IPS DF 6.9 (cell line): Measurements from ENCODE around the gene SLC35G6.
"Not testable (repeated sequence)": the region's sequence is repeated elsewhere in the genome, so short reads cannot be mapped to it uniquely, and the experiment has no call there.

ENCODE experiments used
- DNase-seq: peaks from one replicate; pipeline ENCODE4 v3.0.0-alpha.2; 2013; ENCODE audit warnings: low read depth, low spot score
- H3K27ac ChIP-seq: one replicate; pipeline ENCODE4 v1.5.1; 2013; ENCODE audit warnings: low read length, control low read depth
- H3K27me3 ChIP-seq: 2 replicates; pipeline ENCODE4 v1.6.1; 2013; ENCODE audit warnings: mild to moderate bottlenecking, low read length; ENCODE audit not compliant: control insufficient read depth, insufficient read depth
- H3K36me3 ChIP-seq: 2 replicates; pipeline ENCODE4 v1.6.1; 2013; ENCODE audit warnings: low read length; ENCODE audit not compliant: control insufficient read depth, insufficient read depth
- H3K4me1 ChIP-seq: 2 replicates; pipeline ENCODE4 v1.6.1; 2013; ENCODE audit warnings: low read length; ENCODE audit not compliant: control insufficient read depth, insufficient read depth
- H3K4me3 ChIP-seq: 2 replicates; pipeline ENCODE4 v1.5.1; 2013; ENCODE audit warnings: mild to moderate bottlenecking, low read length
- H3K9me3 ChIP-seq: 2 replicates; pipeline ENCODE4 v1.6.1; 2013; ENCODE audit warnings: low read length, inconsistent platforms; ENCODE audit not compliant: control insufficient read depth, insufficient read depth
- WGBS: extraction: QIAGEN DNeasy Blood & Tissue Kit; methylation state at CpG from one replicate; pipeline ENCODE4 v1.1.7; 2013; ENCODE audit warnings: mixed read lengths, missing lambda C conversion rate; ENCODE audit not compliant: insufficient read length, insufficient coverage; 5-methylcytosine and 5-hydroxymethylcytosine counted together

Gene SLC35G6

DNA sequence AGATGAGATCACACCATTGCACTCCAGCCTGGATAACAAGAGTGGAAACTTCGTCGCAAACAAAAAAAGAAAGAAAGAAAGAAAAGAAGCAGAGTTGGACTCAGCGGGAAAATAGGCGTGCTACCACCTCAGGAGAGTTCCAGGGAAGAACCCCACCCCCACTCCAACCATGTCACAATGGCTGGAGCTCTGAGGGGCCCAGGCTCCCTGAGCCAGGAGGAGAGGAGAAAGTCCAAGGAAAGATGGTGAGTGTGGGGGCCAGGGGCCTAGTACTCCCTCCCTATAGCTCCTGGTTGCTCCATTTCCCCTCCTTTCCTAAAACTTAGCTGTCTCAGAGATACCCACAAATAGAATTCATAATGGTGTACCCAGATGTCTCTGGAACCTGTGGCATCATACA, at the start of gene SLC35G6:
Gene SLC35G6, plus strand, starts transcription at position 172 of the 400 bp plus-strand sequence. Its CDS starts 71 bp downstream, at position 243.
- not testable (repeated sequence) for DNase-seq, H3K36me3 ChIP-seq, H3K27me3 ChIP-seq, H3K4me3 ChIP-seq, H3K4me1 ChIP-seq, H3K27ac ChIP-seq, H3K9me3 ChIP-seq
- no CpG with 5 or more reads among the region's 4 CpGs for whole genome bisulfite sequencing

- Histone ChIP-seq H3K9me3 (no peaks in the 10 kb centered on the region), H3K4me3 (no peak overlapping the region)
- WGBS, result no CpG with 5 or more reads among the region's 11 CpGs
Measured at GRCh38 chr17:7432296-7432695, 49.0 kb upstream of the SLC35G6 start.

GRCh38 chr17:7435676-7436555, 45.3 kb upstream of the SLC35G6 start:
- Histone ChIP-seq H3K27ac (no peak overlapping the region), H3K27me3 (no peaks in the 10 kb centered on the region; the same call in 1 of the 2 replicates), H3K4me3 (peak overlapping the region; percentile 65; the same call in 1 of the 2 replicates), H3K36me3 (no peaks in the 10 kb centered on the region), H3K9me3 (no peaks in the 10 kb centered on the region), H3K4me1 (no peaks in the 10 kb centered on the region)
- DNase-seq, result no peak
- WGBS, result no CpG with 5 or more reads among the region's 49 CpGs

More at GRCh38 chr17:7432296-7432695, 49.0 kb upstream of the SLC35G6 start:
- H3K27me3 ChIP-seq, result no peaks in the 10 kb centered on the region
- no peaks in the 10 kb centered on the region for H3K36me3 ChIP-seq
- DNase-seq, result no peak
- H3K4me1 ChIP-seq, result no peaks in the 10 kb centered on the region
- no peak overlapping the region for H3K27ac ChIP-seq

DNA sequence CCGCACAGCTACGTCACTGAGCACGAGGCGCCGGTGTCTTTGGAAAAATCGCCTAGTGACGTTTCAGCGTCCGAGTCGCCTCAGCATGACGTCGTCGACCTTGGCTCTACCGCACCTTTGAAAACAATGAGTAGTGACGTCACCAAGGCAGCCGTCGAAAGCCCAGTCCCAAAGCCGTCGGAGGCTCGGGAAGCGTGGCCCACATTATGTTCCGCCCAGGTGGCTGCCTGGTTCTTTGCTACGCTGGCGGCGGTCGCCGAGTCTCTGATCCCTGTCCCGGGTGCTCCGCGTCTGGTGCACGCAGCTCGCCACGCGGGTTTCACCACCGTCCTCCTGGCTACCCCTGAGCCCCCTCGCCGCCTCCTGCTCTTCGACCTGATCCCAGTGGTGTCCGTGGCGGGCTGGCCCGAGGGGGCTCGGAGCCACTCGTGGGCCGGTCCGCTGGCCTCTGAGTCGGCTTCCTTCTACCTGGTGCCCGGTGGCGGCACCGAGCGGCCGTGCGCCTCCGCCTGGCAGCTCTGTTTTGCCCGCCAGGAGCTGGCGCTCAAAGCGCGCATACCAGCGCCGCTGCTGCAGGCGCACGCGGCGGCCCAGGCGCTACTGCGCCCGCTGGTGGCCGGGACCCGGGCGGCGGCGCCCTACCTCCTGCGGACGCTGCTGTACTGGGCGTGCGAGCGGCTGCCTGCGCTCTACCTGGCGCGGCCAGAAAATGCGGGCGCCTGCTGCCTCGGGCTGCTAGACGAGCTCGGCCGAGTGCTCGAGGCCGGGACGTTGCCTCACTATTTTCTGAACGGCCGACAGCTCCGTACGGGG, 44.5 kb upstream of the SLC35G6 start:
- H3K4me3 ChIP-seq, result peak overlapping the region; percentile 65; the same call in 1 of the 2 replicates
- no CpG with 5 or more reads among the region's 92 CpGs for WGBS
- H3K4me1 ChIP-seq, result no peaks in the 10 kb centered on the region
- H3K9me3 ChIP-seq, result no peaks in the 10 kb centered on the region
- H3K36me3 ChIP-seq, result no peaks in the 10 kb centered on the region
- no peak for DNase-seq
- no peak overlapping the region for H3K27ac ChIP-seq
- H3K27me3 ChIP-seq, result no peaks in the 10 kb centered on the region; the same call in 1 of the 2 replicates

DNA sequence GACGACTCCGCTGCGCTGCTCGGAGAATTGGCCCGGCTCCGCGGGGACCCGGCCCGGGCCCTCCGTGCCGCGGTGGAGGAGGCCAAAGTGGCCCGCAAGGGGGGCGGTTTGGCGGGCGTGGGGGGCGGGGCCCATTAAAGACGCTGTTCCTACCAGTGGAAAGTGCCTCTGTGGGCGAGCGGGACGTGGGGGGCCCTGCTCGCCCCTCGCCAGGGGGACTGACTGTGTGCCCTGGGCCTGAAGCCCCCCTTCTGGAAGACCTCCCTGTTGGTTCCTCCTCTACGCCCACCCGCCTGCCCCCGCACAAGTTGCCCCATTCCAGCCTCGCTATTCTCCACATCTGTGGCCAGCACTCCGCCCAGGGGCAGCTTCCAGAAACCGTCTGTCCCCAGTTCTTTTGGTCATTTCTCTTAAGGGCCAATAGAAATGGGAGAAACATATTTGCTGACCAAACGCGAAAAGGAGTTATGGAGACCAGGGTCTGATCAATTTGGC, 43.8 kb upstream of the SLC35G6 start:
- WGBS, result no CpG with 5 or more reads among the region's 31 CpGs
- no peaks in the 10 kb centered on the region for H3K36me3 ChIP-seq
- no peak for DNase-seq

DNA sequence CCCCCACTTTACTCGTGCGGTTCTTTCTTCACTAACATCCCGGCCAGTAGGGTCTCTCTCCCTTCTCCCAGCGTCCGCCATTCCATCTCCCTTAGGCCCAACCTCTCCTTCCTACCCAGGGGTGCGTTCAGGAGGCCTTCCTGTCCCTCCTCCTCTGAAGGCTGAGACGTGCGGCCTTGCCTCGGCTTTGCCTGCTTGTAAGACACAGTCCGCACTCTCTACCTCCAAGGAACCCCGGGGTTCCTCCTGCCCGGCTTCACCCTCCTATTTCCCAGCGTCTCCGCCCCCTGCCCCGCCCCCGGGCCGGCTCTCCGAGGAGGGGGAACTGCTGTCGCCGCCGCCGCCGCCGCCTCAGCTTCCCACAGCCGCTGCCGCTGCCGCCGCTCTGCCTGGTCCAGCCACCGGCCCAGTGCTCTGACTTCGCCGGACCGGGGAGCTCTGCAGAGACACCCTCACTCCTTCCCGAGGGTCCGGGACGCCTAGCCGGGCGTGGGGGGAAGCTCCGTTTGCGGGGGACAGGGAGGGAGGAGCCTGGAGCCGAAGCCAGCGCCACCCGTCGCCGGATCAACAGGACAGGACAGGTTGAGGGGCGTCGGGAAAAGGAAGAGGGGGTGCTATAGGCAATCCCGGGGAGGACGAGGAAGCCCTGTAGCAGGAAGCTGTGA, 43.2 kb upstream of the SLC35G6 start:
- DNase-seq, result no peak
- peak overlapping the region; percentile 65; the same call in 1 of the 2 replicates for H3K4me3 ChIP-seq
- no CpG with 5 or more reads among the region's 48 CpGs for WGBS

More for the DNA sequence above, 43.8 kb upstream of the SLC35G6 start:
- Histone ChIP-seq H3K9me3 (no peaks in the 10 kb centered on the region), H3K4me3 (peak overlapping the region; percentile 65; the same call in 1 of the 2 replicates), H3K4me1 (no peaks in the 10 kb centered on the region), H3K27ac (no peak overlapping the region), H3K27me3 (no peaks in the 10 kb centered on the region; the same call in 1 of the 2 replicates)

DNA sequence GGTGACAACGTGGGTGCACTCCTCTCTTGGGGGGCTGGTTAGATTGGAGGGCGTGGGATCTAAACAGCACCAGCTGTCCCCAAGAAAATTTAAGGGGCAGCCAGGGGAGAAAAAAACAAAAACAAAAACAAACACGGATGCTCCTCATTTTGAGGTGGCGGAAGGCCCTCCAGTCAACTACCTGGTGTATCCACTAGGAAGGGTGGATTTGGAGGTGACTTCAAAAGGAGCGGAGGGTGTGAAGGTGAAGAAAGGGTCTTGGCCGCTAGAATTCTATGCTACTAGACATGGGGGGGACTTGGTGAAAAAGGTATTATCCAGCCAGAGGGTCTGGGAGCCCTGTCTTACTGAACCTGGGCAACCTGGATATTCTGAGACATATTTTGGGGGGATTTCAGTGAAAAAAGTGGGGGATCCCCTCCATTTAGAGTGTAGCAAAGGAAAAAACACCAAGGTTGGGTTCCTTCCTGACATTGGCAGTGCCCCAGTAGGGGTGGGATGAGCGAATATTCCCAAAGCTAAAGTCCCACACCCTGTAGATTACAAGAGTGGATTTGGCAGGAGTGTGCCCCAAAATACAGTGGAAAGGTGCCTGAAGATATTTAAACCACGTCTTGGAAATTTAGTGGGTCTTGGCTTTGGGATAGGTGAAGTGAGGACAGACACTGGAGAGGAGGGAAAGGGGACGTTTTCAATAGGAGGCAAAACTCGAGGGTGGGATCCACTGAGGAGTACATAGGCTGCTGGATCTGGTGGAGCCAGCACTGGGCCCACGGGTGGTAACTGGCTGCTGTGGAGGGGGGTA, 42.4 kb upstream of the SLC35G6 start:
- Histone ChIP-seq H3K36me3 (no peaks in the 10 kb centered on the region), H3K4me1 (no peaks in the 10 kb centered on the region), H3K4me3 (peak overlapping the region; percentile 65; the same call in 1 of the 2 replicates), H3K9me3 (no peaks in the 10 kb centered on the region), H3K27me3 (no peaks in the 10 kb centered on the region; the same call in 1 of the 2 replicates), H3K27ac (no peak overlapping the region)
- WGBS, result no CpG with 5 or more reads among the region's 11 CpGs
- no peak for DNase-seq

More for the DNA sequence above, 43.2 kb upstream of the SLC35G6 start:
- no peaks in the 10 kb centered on the region for H3K9me3 ChIP-seq
- H3K36me3 ChIP-seq, result no peaks in the 10 kb centered on the region
- H3K27ac ChIP-seq, result no peak overlapping the region
- H3K27me3 ChIP-seq, result no peaks in the 10 kb centered on the region; the same call in 1 of the 2 replicates
- H3K4me1 ChIP-seq, result no peaks in the 10 kb centered on the region

DNA sequence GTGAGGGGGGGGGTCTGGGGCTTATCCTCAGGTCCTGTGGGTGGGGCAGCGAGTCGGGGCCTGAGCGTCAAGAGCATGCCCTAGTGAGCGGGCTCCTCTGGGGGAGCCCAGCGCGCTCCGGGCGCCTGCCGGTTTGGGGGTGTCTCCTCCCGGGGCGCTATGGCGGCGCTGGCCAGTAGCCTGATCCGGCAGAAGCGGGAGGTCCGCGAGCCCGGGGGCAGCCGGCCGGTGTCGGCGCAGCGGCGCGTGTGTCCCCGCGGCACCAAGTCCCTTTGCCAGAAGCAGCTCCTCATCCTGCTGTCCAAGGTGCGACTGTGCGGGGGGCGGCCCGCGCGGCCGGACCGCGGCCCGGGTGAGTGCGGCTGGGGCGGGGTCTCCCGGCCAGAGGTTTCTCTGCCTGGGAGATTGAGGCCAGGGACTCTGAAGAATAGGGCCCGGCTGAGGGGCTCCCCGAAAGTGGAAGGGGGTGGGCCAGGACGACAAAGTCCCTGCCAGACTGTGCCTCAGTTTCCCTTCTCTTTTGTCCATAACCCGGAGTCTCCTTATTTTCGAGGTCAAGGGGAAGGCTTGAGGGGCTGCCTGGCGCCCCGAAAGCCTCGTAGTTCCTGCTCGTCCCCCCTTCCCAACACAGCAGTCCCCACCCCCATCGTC, 41.7 kb upstream of the SLC35G6 start, which contains the start of gene FGF11:
Gene FGF11, plus strand, starts transcription at position 51 of the 651 bp plus-strand sequence. Its CDS starts 109 bp downstream, at position 160.
- H3K27ac ChIP-seq, result no peak within 1 kb of the TSS

More for the DNA sequence above, 41.7 kb upstream of the SLC35G6 start, which contains the start of gene FGF11:
- WGBS, result no CpG with 5 or more reads among the region's 50 CpGs
- peak within 1 kb of the TSS; percentile 65; the same call in 1 of the 2 replicates for H3K4me3 ChIP-seq
- no peaks in the 10 kb centered on the region for H3K9me3 ChIP-seq
- H3K36me3 ChIP-seq, result no peaks in the 10 kb centered on the region
- H3K27me3 ChIP-seq, result no peaks in the 10 kb centered on the region; the same call in 1 of the 2 replicates
- no peak for DNase-seq
- H3K4me1 ChIP-seq, result 0 out of 2 replicates have a peak, but pooled peaks cover 2% of the 10 kb centered on the region
